NCI-H2081 treated with DMSO at 0.1 percent for 48 hours (cell line): ENCODE results near the gene MYCN.
"Not testable (repeated sequence)": the region's sequence is repeated elsewhere in the genome, so short reads cannot be mapped to it uniquely, and the experiment has no call there.

Experiments
- DNase-seq: peaks from one replicate; lab custom pipeline; 2025; lab: John Stamatoyannopoulos, UW

The MYCN gene

GRCh38 chr2:15943378-15944280, 3.3 kb downstream of the MYCN start:
- DNase-seq = no peak

- DNase-seq = no peak
Observed at GRCh38 chr2:15944325-15945017, 4.1 kb downstream of the MYCN start.

- no peak for DNase-seq
Observed at GRCh38 chr2:15945909-15946705, 5.8 kb downstream of the MYCN start.

- no peak for DNase-seq
Observed at GRCh38 chr2:15946983-15947382, 6.6 kb downstream of the MYCN start.

- no peak for DNase-seq
Observed at GRCh38 chr2:15947431-15947830, 7.1 kb downstream of the MYCN start.

- no peak for DNase-seq
Observed at GRCh38 chr2:15948704-15948957, 8.3 kb downstream of the MYCN start.

GRCh38 chr2:15949126-15949525, 8.8 kb downstream of the MYCN start:
- DNase-seq = no peak

GRCh38 chr2:15949551-15949950, 9.2 kb downstream of the MYCN start:
- DNase-seq = no peak

- DNase-seq = no peak
Observed at GRCh38 chr2:15950088-15950952, 10.0 kb downstream of the MYCN start.

- not testable (repeated sequence) for DNase-seq
Observed at GRCh38 chr2:15951936-15952335, 11.6 kb downstream of the MYCN start.

- DNase-seq = no peak
Observed at GRCh38 chr2:15952451-15953146, 12.2 kb downstream of the MYCN start.

- DNase-seq = no peak
Observed at GRCh38 chr2:15953147-15953630, 12.8 kb downstream of the MYCN start.

- no peak for DNase-seq
Observed at GRCh38 chr2:15953891-15954680, 13.7 kb downstream of the MYCN start.

GRCh38 chr2:15954761-15955160, 14.4 kb downstream of the MYCN start:
- no peak for DNase-seq

- DNase-seq = no peak
Observed at GRCh38 chr2:15955232-15955988, 15.1 kb downstream of the MYCN start.

GRCh38 chr2:15956230-15956629, 15.9 kb downstream of the MYCN start:
- DNase-seq = no peak

GRCh38 chr2:15956751-15957736, 16.7 kb downstream of the MYCN start:
- no peak for DNase-seq
